Neural progenitor cell (in vitro differentiated cells): ENCODE data around the gene PLCH2. TPM values are rescaled to one million over a fixed set of nuclear protein-coding genes. Genes with fewer than 3 reads are reported as not detected.
"Not testable (repeated sequence)": the region's sequence is repeated elsewhere in the genome, so short reads cannot be mapped to it uniquely, and the experiment has no call there.

Experiments
- DNase-seq: peaks from one replicate; pipeline ENCODE4 v3.0.0-alpha.2; 2016; ENCODE audit warnings: low spot score
- H2AFZ ChIP-seq: fragments of 200-600 bp; sonication (generic); replicated peaks from 2 replicates; pipeline ENCODE4 v1.6.1; 2016; ENCODE audit warnings: antibody characterized with exemption
- H3F3A ChIP-seq: fragments of 200-600 bp; sonication (generic); 2 replicates; pipeline ENCODE4 v1.6.1; 2016; ENCODE audit warnings: antibody characterized with exemption, low read depth
- H3K27ac ChIP-seq: fragments of 200-600 bp; sonication (generic); 2 replicates; pipeline ENCODE4 v1.5.1; 2016; ENCODE audit warnings: mild to moderate bottlenecking
- H3K27me3 ChIP-seq: fragments of 200-600 bp; sonication (generic); 2 replicates; pipeline ENCODE4 v1.6.1; 2016; ENCODE audit warnings: mild to moderate bottlenecking, moderate library complexity
- H3K36me3 ChIP-seq: fragments of 200-600 bp; sonication (generic); 2 replicates; pipeline ENCODE4 v1.5.1; 2016
- H3K4me1 ChIP-seq: fragments of 200-600 bp; sonication (generic); 2 replicates; pipeline ENCODE4 v1.6.1; 2016; ENCODE audit warnings: mixed run types
- H3K4me2 ChIP-seq: fragments of 200-600 bp; sonication (generic); 2 replicates; pipeline ENCODE4 v1.6.1; 2016
- H3K4me3 ChIP-seq: fragments of 200-600 bp; sonication (generic); 2 replicates; pipeline ENCODE4 v1.5.1; 2016
- H3K79me2 ChIP-seq: fragments of 200-600 bp; sonication (generic); 2 replicates; pipeline ENCODE4 v1.6.1; 2016; ENCODE audit warnings: low read depth
- H3K9ac ChIP-seq: fragments of 200-600 bp; sonication (generic); 2 replicates; pipeline ENCODE4 v1.6.1; 2016
- H3K9me3 ChIP-seq: fragments of 200-600 bp; sonication (generic); 2 replicates; pipeline ENCODE4 v1.5.1; 2016; ENCODE audit warnings: low read depth
- H4K20me1 ChIP-seq: fragments of 200-600 bp; sonication (generic); 2 replicates; pipeline ENCODE4 v1.6.1; 2016; ENCODE audit warnings: low read depth
- H3K27ac Mint-ChIP-seq: 3 replicates; pipeline ENCODE4 v1.8.0; 2021; ENCODE audit warnings: mixed read lengths
- H3K27me3 Mint-ChIP-seq: 2 replicates; pipeline ENCODE4 v1.8.0; 2022; ENCODE audit warnings: low read depth, mild to moderate bottlenecking, inconsistent platforms, moderate library complexity, mixed read lengths; ENCODE audit not compliant: insufficient read depth
- H3K36me3 Mint-ChIP-seq: 3 replicates; pipeline ENCODE4 v1.8.0; 2021; ENCODE audit warnings: mixed read lengths
- H3K4me1 Mint-ChIP-seq: 3 replicates; pipeline ENCODE4 v1.8.0; 2021; ENCODE audit warnings: mixed read lengths
- H3K4me3 Mint-ChIP-seq: 3 replicates; pipeline ENCODE4 v1.8.0; 2021; ENCODE audit warnings: mild to moderate bottlenecking, moderate library complexity, mixed read lengths
- H3K9me3 Mint-ChIP-seq: 3 replicates; pipeline ENCODE4 v1.8.0; 2020; ENCODE audit warnings: mixed read lengths
- EZH2 ChIP-seq: fragments of 200-600 bp; sonication (generic); IDR thresholded peaks from 2 replicates; pipeline ENCODE4 v1.6.1; 2017; ENCODE audit warnings: antibody characterized with exemption, mild to moderate bottlenecking, moderate library complexity
- EZH2phosphoT487 ChIP-seq: fragments of 200-600 bp; sonication (generic); IDR thresholded peaks from 2 replicates; pipeline ENCODE4 v1.6.1; 2017; ENCODE audit warnings: antibody characterized with exemption
- total RNA-seq: library from RNA; depleted of rRNA; stranded (reverse); fragments of >200 nt; gene quantifications from 2 replicates; pipeline ENCODE4 v1.2.3, GENCODE V29; 2015; ENCODE audit warnings: low replicate concordance
- TF ChIP-seq, protein P1 (sequence below): fragments of 200-600 bp; sonication (generic); IDR thresholded peaks from 2 replicates; pipeline ENCODE4 v1.5.1; 2017; ENCODE audit warnings: antibody characterized with exemption, mild to moderate bottlenecking

PLCH2 gene
- total RNA-seq, 1 donor from 2014 or later: 0.54 TPM

DNA sequence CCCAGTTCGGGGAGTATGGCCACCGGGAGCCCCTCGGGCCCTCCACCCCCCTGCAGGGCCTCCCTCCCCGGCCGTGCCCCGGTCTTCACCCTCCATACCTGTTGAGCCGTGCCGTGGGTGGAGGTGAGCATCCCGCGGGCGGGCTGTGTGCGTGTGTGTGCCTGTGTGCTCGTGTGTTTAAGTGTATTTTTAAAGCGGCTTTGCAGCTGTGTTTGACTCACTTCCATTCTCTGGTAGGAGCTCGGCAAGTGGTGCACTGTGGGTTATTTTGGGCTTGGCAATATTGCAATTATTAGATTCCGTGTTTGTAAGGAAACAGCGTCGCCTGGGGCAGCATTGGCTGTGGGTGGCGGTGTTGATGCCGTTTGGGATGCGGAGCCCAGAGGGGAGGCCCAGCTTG is 20.3 kb upstream of the PLCH2 start:
- peaks cover 2% of the 10 kb centered on the region for H3K9me3 Mint-ChIP-seq
- H3K27me3 Mint-ChIP-seq: peaks cover 7% of the 10 kb centered on the region
- Histone ChIP-seq H3K4me1 (peaks cover 13% of the 10 kb centered on the region), H3K79me2 (no peaks in the 10 kb centered on the region), H3K9ac (no peak overlapping the region), H3K27ac (no peak overlapping the region), H4K20me1 (peaks cover 4% of the 10 kb centered on the region), H2AFZ (no peak overlapping the region), H3K36me3 (no peaks in the 10 kb centered on the region), H3F3A (no peaks in the 10 kb centered on the region), H3K9me3 (no peaks in the 10 kb centered on the region), H3K27me3 (no peaks in the 10 kb centered on the region), H3K4me3 (no peak overlapping the region), H3K4me2 (no peak overlapping the region)
- no peak overlapping the region for H3K27ac Mint-ChIP-seq
- H3K4me3 Mint-ChIP-seq: peak overlapping the region; percentile 61
- TF ChIP-seq, protein P1, sequence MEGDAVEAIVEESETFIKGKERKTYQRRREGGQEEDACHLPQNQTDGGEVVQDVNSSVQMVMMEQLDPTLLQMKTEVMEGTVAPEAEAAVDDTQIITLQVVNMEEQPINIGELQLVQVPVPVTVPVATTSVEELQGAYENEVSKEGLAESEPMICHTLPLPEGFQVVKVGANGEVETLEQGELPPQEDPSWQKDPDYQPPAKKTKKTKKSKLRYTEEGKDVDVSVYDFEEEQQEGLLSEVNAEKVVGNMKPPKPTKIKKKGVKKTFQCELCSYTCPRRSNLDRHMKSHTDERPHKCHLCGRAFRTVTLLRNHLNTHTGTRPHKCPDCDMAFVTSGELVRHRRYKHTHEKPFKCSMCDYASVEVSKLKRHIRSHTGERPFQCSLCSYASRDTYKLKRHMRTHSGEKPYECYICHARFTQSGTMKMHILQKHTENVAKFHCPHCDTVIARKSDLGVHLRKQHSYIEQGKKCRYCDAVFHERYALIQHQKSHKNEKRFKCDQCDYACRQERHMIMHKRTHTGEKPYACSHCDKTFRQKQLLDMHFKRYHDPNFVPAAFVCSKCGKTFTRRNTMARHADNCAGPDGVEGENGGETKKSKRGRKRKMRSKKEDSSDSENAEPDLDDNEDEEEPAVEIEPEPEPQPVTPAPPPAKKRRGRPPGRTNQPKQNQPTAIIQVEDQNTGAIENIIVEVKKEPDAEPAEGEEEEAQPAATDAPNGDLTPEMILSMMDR: no peak
- TF ChIP-seq EZH2phosphoT487: no peak
- no peak for TF ChIP-seq EZH2
- DNase-seq: no peak
- H3K36me3 Mint-ChIP-seq: no peaks in the 10 kb centered on the region
- peaks cover 11% of the 10 kb centered on the region for H3K4me1 Mint-ChIP-seq

DNA sequence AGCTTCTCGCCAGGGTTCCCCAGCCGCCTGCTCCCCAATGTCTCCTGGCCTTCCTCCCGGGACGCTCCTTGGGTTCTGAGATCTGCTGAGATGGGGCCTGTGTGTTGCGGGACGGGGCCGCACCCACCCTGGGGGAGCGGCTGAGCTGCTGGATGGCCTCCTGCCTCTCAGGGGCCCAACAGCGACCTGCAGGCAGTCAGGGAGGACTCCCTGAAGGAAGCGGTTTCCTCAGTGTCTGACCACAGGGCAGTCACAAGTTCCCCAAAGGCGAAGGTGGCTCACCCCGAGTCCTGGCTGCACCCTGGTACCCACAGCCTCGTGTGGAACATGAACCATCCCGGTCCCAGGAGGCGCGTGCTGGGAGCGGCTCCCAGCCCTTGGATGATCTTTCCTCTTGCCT is 18.6 kb upstream of the PLCH2 start:
- Mint-ChIP-seq H3K36me3 (no peaks in the 10 kb centered on the region), H3K27me3 (peaks cover 5% of the 10 kb centered on the region), H3K4me3 (no peak overlapping the region), H3K9me3 (peaks cover 2% of the 10 kb centered on the region), H3K27ac (peak overlapping the region; percentile 69), H3K4me1 (peaks cover 12% of the 10 kb centered on the region)
- H3K4me2 ChIP-seq: no peak overlapping the region
- peaks cover 6% of the 10 kb centered on the region for H3K4me1 ChIP-seq
- no peak for DNase-seq
- no peak for TF ChIP-seq EZH2
- TF ChIP-seq, protein P1: no peak
- no peak for TF ChIP-seq EZH2phosphoT487
- H3F3A ChIP-seq: no peaks in the 10 kb centered on the region
- peaks cover 4% of the 10 kb centered on the region for H4K20me1 ChIP-seq
- H3K9me3 ChIP-seq: no peaks in the 10 kb centered on the region
- no peak overlapping the region for H3K9ac ChIP-seq
- H3K27ac ChIP-seq: no peak overlapping the region
- no peaks in the 10 kb centered on the region for H3K36me3 ChIP-seq
- no peaks in the 10 kb centered on the region for H3K79me2 ChIP-seq
- no peaks in the 10 kb centered on the region for H3K27me3 ChIP-seq
- no peak overlapping the region for H2AFZ ChIP-seq
- H3K4me3 ChIP-seq: no peak overlapping the region

DNA sequence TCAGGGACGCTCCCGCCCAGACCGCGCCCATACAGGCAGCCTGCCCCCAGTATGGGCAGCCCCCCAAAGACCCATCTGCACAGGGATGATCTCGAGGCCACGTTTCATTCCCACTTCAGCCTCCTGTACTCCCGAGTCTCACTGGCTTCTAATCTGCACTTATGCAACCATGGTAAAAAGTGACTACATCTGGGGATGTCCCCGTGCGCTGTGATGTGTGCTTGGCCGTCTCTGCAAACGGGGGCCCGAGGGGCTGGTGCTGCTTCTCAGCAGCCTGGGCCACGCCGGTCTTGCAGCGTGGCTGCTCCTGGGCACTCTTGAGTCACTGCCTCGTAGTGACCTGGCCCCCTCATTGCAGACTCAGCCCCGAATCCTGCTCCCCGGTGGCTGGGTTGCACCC is 17.4 kb upstream of the PLCH2 start:
- Histone ChIP-seq H3K79me2 (no peaks in the 10 kb centered on the region), H2AFZ (no peak overlapping the region), H3K9me3 (no peaks in the 10 kb centered on the region), H3K36me3 (no peaks in the 10 kb centered on the region), H3K4me3 (no peak overlapping the region), H4K20me1 (peaks cover 4% of the 10 kb centered on the region), H3K4me2 (no peak overlapping the region), H3K27me3 (peaks cover 2% of the 10 kb centered on the region), H3K4me1 (no peaks in the 10 kb centered on the region), H3K27ac (no peak overlapping the region), H3K9ac (no peak overlapping the region), H3F3A (no peaks in the 10 kb centered on the region)
- Mint-ChIP-seq H3K4me1 (peaks cover 16% of the 10 kb centered on the region), H3K36me3 (no peaks in the 10 kb centered on the region), H3K4me3 (no peak overlapping the region), H3K9me3 (peaks cover 2% of the 10 kb centered on the region), H3K27ac (no peak overlapping the region), H3K27me3 (peaks cover 11% of the 10 kb centered on the region)
- no peak for DNase-seq
- TF ChIP-seq EZH2phosphoT487: no peak

DNA sequence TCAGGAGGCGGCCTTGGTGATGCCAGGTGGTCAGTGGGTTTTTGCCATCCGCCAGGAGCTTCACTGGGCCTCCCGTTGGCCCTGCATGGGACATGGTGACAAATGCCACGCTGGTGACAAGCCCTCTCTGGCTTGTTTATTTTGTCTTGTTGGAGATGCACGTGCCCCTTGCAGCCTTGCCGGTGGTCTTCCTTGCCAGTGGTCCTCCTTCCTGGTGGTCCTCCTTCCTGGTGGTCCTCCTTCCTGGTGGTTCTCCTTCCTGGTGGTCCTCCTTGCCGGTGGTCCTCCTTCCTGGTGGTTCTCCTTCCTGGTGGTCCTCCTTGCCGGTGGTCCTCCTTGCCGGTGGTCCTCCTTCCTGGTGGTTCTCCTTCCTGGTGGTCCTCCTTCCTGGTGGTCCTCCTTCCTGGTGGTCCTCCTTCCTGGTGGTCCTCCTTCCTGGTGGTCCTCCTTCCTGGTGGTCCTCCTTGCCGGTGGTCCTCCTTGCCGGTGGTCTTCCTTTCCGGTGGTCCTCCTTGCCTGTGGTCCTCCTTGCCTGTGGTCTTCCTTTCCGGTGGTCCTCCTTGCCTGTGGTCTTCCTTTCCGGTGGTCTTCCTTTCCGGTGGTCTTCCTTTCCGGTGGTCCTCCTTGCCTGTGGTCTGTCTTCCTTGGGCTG is 16.9 kb upstream of the PLCH2 start:
- peaks cover 18% of the 10 kb centered on the region for H3K4me1 Mint-ChIP-seq
- H3K4me1 ChIP-seq, H3K36me3 ChIP-seq, H3K9me3 Mint-ChIP-seq, H3K36me3 Mint-ChIP-seq, H3K4me2 ChIP-seq, H3K4me3 ChIP-seq, DNase-seq, H3K9ac ChIP-seq, H3K27me3 ChIP-seq, H3K79me2 ChIP-seq, H4K20me1 ChIP-seq, H2AFZ ChIP-seq, H3F3A ChIP-seq, H3K27ac ChIP-seq, H3K4me3 Mint-ChIP-seq, H3K27ac Mint-ChIP-seq, H3K9me3 ChIP-seq: not testable (repeated sequence)
- peaks cover 12% of the 10 kb centered on the region for H3K27me3 Mint-ChIP-seq
